DOHH2 (cell line): ENCODE results near the gene ST3GAL4.
A peak's percentile ranks its signal among the peaks of the same experiment; 100 is the strongest.

Experiments used
- H3F3A ChIP-seq: fragments of 200-600 bp; sonication (generic), shearing (Covaris generic); 2 replicates; pipeline ENCODE4 v1.6.0; 2016; ENCODE audit warnings: antibody characterized with exemption, mild to moderate bottlenecking; ENCODE audit not compliant: control insufficient read depth, insufficient read depth
- H3K27ac ChIP-seq: fragments of 200-600 bp; sonication (generic); 2 replicates; pipeline ENCODE4 v1.5.1; 2014; ENCODE audit warnings: low read depth, mild to moderate bottlenecking, low read length, moderate library complexity
- H3K27me3 ChIP-seq: fragments of 200-600 bp; sonication (generic); 2 replicates; pipeline ENCODE4 v1.6.1; 2014; ENCODE audit warnings: mild to moderate bottlenecking, low read length, mixed read lengths; ENCODE audit not compliant: control insufficient read depth
- H3K36me3 ChIP-seq: fragments of 200-600 bp; sonication (generic); 2 replicates; pipeline ENCODE4 v1.6.1; 2014; ENCODE audit warnings: mild to moderate bottlenecking, low read length, moderate library complexity, mixed read lengths; ENCODE audit not compliant: control insufficient read depth
- H3K4me1 ChIP-seq: fragments of 200-600 bp; sonication (generic); 2 replicates; pipeline ENCODE4 v1.6.1; 2014; ENCODE audit warnings: mild to moderate bottlenecking, low read length, mixed read lengths; ENCODE audit not compliant: control insufficient read depth
- H3K4me2 ChIP-seq: fragments of 200-600 bp; sonication (generic); 2 replicates; pipeline ENCODE4 v1.6.0; 2014; ENCODE audit warnings: mild to moderate bottlenecking, low read length, moderate library complexity
- H3K4me3 ChIP-seq: fragments of 200-600 bp; sonication (generic); 2 replicates; pipeline ENCODE4 v1.5.1; 2014; ENCODE audit warnings: mild to moderate bottlenecking, low read length, mixed read lengths
- H3K79me2 ChIP-seq: fragments of 200-600 bp; sonication (generic); 2 replicates; pipeline ENCODE4 v1.6.1; 2014; ENCODE audit warnings: mild to moderate bottlenecking, low read length, mixed read lengths; ENCODE audit not compliant: control insufficient read depth
- H3K9me2 ChIP-seq: fragments of 200-600 bp; sonication (generic); replicated peaks from 2 replicates; pipeline ENCODE4 v1.6.1; 2014; ENCODE audit warnings: mild to moderate bottlenecking, low read length, mixed read lengths; ENCODE audit not compliant: control insufficient read depth
- H3K9me3 ChIP-seq: fragments of 200-600 bp; sonication (generic); 2 replicates; pipeline ENCODE4 v1.6.1; 2014; ENCODE audit warnings: antibody characterized with exemption, low read length, mixed read lengths; ENCODE audit not compliant: control insufficient read depth, insufficient read depth
- H4K20me1 ChIP-seq: fragments of 200-600 bp; sonication (generic); 2 replicates; pipeline ENCODE4 v1.6.0; 2014; ENCODE audit warnings: low read depth, mild to moderate bottlenecking, antibody characterized with exemption, low read length, moderate library complexity; ENCODE audit not compliant: control insufficient read depth, insufficient read depth
- EZH2phosphoT487 ChIP-seq: fragments of 200-600 bp; sonication (generic); IDR thresholded peaks from 2 replicates; pipeline ENCODE4 v1.6.1; 2017; ENCODE audit warnings: borderline replicate concordance, mild to moderate bottlenecking, antibody characterized with exemption, low read length, moderate library complexity, mixed read lengths
- TF ChIP-seq, protein P1 (sequence below): fragments of 200-600 bp; sonication (generic); IDR thresholded peaks from one replicate; pipeline ENCODE4 v1.5.1; 2014; ENCODE audit warnings: antibody characterized with exemption, mild to moderate bottlenecking, low read depth, low read length; ENCODE audit not compliant: poor library complexity, severe bottlenecking

The ST3GAL4 gene

DNA sequence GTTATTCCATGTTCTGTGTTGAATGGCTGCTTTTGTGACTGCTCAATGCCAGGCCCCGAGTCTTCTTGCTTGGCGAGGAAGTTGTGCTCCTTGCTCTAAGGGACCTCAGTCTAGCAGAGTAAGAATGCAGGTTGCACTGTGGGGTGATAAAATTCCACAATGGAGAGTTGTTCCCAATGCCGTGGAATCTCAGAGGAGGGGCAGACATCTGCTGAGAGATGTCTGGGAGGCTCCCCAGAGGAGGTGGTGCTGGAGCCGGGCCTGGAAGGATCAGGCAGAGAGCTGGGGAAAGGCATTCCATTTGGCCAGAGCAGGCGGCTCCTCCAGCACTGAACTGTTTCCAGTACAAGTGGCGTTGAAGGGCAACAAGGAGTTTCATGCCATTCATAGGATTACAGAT is 55.2 kb downstream of the ST3GAL4 start:
- TF ChIP-seq, protein P1, sequence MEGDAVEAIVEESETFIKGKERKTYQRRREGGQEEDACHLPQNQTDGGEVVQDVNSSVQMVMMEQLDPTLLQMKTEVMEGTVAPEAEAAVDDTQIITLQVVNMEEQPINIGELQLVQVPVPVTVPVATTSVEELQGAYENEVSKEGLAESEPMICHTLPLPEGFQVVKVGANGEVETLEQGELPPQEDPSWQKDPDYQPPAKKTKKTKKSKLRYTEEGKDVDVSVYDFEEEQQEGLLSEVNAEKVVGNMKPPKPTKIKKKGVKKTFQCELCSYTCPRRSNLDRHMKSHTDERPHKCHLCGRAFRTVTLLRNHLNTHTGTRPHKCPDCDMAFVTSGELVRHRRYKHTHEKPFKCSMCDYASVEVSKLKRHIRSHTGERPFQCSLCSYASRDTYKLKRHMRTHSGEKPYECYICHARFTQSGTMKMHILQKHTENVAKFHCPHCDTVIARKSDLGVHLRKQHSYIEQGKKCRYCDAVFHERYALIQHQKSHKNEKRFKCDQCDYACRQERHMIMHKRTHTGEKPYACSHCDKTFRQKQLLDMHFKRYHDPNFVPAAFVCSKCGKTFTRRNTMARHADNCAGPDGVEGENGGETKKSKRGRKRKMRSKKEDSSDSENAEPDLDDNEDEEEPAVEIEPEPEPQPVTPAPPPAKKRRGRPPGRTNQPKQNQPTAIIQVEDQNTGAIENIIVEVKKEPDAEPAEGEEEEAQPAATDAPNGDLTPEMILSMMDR = no peak
- TF ChIP-seq EZH2phosphoT487 = no peak
- no peaks in the 10 kb centered on the region for H4K20me1 ChIP-seq
- H3K36me3 ChIP-seq = no peaks in the 10 kb centered on the region
- no peaks in the 10 kb centered on the region for H3K27me3 ChIP-seq
- no peaks in the 10 kb centered on the region for H3F3A ChIP-seq
- no peaks in the 10 kb centered on the region for H3K4me1 ChIP-seq
- no peak overlapping the region for H3K27ac ChIP-seq
- H3K9me2 ChIP-seq = no peaks in the 10 kb centered on the region
- no peak overlapping the region for H3K4me2 ChIP-seq
- H3K79me2 ChIP-seq = no peaks in the 10 kb centered on the region
- no peak overlapping the region for H3K4me3 ChIP-seq
- no peaks in the 10 kb centered on the region for H3K9me3 ChIP-seq

DNA sequence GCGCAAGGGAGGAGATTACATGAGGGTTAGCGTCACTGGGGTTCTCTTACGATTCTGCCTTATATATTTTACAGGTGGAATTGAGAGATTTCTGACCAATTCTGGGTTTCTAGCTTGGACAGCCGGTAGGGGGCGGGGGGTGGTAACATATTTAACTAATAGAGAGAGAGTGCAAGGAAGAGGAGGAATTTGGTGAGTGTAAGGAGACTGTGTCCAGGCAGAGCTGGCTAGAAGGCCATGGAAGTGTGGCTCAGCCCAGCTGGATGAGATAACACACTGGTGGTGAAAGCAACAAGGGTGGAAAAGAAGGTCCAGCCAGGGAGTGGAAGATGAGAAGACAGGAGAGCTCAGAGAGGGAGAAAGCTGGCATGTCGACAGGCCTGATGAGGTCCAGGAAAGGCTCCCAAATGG is 56.5 kb downstream of the ST3GAL4 start:
- H3K9me3 ChIP-seq = no peaks in the 10 kb centered on the region
- no peak overlapping the region for H3K27ac ChIP-seq
- H3K27me3 ChIP-seq = no peaks in the 10 kb centered on the region
- H3K4me1 ChIP-seq = peaks cover 11% of the 10 kb centered on the region
- TF ChIP-seq, protein P1 = peak; percentile 48
- TF ChIP-seq EZH2phosphoT487 = no peak
- H3K9me2 ChIP-seq = no peaks in the 10 kb centered on the region
- H3K4me3 ChIP-seq = no peak overlapping the region
- no peaks in the 10 kb centered on the region for H3K36me3 ChIP-seq
- H3K79me2 ChIP-seq = no peaks in the 10 kb centered on the region
- H4K20me1 ChIP-seq = no peaks in the 10 kb centered on the region
- H3F3A ChIP-seq = no peaks in the 10 kb centered on the region
- H3K4me2 ChIP-seq = no peak overlapping the region

DNA sequence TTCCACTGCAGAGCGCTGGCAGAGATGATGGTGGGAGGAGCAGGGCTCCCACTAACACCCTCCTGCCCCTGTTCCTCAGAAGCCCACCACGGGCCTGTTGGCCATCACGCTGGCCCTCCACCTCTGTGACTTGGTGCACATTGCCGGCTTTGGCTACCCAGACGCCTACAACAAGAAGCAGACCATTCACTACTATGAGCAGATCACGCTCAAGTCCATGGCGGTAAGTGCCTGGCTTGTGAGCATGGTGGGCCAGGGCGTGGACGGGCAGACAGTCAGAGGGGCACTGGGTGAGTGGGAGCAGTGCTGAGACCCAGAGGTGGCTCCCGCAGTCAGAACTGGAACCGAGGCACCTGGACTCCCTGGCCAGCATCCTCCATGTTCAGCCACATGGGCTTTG is 57.9 kb downstream of the ST3GAL4 start:
- Histone ChIP-seq H3K27me3 (no peaks in the 10 kb centered on the region), H3K79me2 (no peaks in the 10 kb centered on the region), H3K36me3 (no peaks in the 10 kb centered on the region), H3K9me2 (no peaks in the 10 kb centered on the region), H3K27ac (no peak overlapping the region), H3K9me3 (no peaks in the 10 kb centered on the region), H3K4me2 (no peak overlapping the region), H3K4me3 (no peak overlapping the region), H4K20me1 (no peaks in the 10 kb centered on the region), H3F3A (no peaks in the 10 kb centered on the region), H3K4me1 (peaks cover 15% of the 10 kb centered on the region)
- TF ChIP-seq, protein P1 = no peak
- TF ChIP-seq EZH2phosphoT487 = no peak

DNA sequence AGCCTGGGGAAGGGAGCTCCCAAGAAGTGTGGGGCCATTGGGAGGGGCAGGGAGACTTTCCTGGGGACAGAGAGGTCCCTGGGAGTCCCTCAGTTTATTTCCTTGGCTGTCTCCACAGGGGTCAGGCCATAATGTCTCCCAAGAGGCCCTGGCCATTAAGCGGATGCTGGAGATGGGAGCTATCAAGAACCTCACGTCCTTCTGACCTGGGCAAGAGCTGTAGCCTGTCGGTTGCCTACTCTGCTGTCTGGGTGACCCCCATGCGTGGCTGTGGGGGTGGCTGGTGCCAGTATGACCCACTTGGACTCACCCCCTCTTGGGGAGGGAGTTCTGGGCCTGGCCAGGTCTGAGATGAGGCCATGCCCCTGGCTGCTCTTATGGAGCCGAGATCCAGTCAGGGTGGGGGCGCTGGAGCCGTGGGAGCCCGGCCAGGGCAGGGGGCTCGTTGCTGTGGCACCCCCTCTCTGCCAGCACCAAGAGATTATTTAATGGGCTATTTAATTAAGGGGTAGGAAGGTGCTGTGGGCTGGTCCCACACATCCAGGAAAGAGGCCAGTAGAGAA is 58.4 kb downstream of the ST3GAL4 start:
- no peaks in the 10 kb centered on the region for H3F3A ChIP-seq
- H3K27me3 ChIP-seq = no peaks in the 10 kb centered on the region
- peaks cover 15% of the 10 kb centered on the region for H3K4me1 ChIP-seq
- TF ChIP-seq, protein P1 = no peak
- no peak for TF ChIP-seq EZH2phosphoT487
- no peak overlapping the region for H3K4me2 ChIP-seq
- no peaks in the 10 kb centered on the region for H3K36me3 ChIP-seq
- no peaks in the 10 kb centered on the region for H3K79me2 ChIP-seq
- no peaks in the 10 kb centered on the region for H3K9me3 ChIP-seq
- H3K27ac ChIP-seq = no peak overlapping the region
- no peaks in the 10 kb centered on the region for H4K20me1 ChIP-seq
- no peaks in the 10 kb centered on the region for H3K9me2 ChIP-seq
- no peak overlapping the region for H3K4me3 ChIP-seq
